HG03521 (cell line): ENCODE measurements around the gene EPHX1.
"Not testable (repeated sequence)": the region's sequence is repeated elsewhere in the genome, so short reads cannot be mapped to it uniquely, and the experiment has no call there.

Experiments used
- ATAC-seq: cut with Tn5 transposase; IDR thresholded peaks from one replicate; pipeline ENCODE4 v1.9.1; 2021; ENCODE audit warnings: mild to moderate bottlenecking, moderate library complexity; ENCODE audit not compliant: unreplicated experiment

The EPHX1 gene

DNA sequence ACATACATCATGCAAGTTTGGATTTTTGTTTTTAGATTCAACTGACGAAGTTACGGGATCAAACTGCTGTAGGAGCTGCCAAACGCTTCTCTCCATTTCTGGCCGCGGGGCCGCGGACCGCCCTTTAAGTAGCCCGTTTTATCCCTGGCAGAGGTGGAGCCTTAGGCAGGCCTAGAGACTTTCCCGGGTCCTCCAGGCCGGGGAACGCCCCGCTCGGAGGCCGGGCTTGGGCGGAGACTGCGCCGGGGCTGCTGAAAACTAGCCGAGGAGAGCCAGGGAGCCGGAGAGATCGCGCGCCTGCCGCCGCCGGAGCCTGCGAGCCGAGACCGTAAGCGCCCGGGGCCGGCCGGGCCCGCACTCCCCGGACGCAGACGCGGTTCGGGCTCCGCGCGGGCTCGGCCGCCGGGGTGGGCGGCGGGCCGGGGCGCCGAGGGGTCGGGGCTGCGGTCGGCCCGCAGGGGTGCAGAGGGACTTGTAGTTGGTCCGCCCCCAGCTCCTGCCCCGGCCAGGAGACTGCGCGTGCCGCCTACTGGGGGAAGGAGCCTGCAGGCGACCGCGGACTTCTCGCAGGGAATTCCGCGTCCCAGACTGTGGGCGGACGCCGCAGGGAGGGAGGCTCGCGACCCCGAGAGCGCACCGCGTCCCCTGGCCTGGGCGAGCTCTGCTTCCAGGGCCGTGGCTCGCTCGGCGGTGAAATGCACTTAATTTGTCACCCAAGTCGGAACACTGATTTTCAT lies at the start of gene EPHX1:
Gene EPHX1 (plus strand): TSS at position 283 of the 737 bp plus-strand sequence. CDS start 18,606 bp downstream, outside the sequence.
- peak; percentile 88 for ATAC-seq

DNA sequence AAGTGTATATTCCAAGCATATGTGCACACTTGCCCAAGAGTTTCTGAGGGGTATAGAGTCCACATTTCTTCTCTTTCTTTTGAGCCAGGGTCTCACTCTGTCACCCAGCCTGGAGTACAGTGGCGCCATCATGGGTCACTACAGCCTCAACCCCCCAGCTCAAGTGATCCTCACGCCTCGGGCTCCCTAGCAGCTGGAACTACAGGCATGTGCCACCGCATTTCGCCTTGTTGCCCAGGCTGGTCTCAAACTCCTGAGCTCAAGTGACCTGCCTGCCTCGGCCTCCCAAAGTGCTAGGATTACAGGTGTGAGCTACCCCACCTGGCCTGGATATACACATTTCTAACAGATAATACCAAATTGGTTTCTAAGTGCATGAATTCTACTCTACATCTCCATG lies 49.4 kb upstream of the EPHX1 start:
- no peak for ATAC-seq

- ATAC-seq = not testable (repeated sequence)
Measured at GRCh38 chr1:225761395-225761794, 48.5 kb upstream of the EPHX1 start.

DNA sequence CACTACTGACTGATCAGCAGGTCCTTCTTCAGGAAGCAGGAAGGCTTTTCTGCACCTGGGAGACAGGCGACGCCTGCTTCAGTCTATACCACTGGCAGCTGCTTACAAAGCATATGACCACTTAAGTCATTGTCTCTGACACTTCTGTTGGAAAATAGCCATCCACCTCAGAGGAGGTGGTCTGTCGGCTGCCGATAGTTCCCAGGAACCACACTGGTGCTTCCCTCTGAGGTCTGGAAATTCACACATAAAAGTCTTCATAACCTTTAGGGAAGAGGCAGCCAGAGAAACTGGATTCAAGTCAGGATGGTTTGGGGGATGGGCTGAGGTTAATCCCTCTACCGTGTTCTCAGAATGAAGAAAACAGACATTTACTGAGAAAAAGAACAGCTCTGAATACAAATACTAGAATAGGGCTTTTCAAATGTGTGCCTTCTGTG lies 47.9 kb upstream of the EPHX1 start:
- no peak for ATAC-seq

DNA sequence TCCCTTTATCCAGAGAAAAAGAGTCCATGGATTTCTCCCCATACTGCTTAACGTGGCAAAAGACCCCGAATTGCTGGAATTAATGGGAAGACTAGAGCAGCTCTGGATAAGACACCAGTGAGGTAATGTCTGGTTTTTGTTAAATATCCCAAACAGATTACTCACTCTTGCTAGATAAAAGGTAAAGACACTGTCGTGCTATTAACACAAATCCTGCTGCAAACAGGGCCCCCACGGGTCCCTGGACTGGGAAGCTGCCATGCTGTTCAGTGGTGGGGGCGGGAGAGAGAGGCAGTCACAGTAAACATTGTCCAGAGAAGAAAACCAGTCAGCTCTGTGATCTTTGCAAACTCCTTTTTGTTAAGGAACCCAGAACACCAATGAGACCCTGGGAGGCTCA lies 47.5 kb upstream of the EPHX1 start:
- ATAC-seq = no peak

DNA sequence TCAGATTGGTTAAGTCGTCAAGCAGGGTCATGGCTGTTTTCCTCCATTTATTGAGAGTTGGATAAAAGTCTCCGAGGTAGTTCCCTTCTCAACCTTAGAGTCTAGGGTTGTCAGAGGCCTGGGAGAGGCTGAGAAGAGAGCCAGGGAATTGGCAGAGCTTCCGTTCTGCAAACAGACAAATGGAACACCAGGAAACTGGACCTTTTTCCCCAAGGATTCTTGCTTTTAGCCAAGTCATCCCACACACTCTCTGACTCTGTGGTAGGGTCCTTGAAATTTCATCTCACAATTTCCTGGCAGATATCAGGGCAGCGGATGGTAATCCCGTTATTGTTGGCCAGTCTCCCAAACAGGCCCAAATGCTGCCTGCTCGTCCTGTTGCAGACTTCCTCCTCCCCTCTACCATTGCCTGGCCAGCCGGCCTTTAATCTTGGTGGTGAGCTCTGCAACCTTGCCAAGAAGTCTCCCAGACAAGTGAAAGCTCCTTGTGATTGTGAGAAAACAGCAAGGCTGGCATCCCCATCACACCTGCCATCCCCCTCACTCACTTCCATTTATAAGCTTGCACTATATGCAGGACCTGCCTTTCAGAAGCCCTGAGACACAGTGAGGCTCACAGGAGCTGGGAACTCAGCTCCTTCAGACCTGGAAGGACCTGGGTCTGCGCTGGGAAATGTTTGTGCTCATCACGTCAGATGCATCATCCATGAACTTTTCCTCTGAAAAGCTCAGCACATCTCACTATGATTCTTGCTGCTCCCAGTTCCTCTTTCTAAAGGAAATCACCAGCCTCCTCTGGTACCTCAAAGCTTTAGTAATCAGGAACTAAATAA lies 46.0 kb upstream of the EPHX1 start:
- ATAC-seq = no peak

DNA sequence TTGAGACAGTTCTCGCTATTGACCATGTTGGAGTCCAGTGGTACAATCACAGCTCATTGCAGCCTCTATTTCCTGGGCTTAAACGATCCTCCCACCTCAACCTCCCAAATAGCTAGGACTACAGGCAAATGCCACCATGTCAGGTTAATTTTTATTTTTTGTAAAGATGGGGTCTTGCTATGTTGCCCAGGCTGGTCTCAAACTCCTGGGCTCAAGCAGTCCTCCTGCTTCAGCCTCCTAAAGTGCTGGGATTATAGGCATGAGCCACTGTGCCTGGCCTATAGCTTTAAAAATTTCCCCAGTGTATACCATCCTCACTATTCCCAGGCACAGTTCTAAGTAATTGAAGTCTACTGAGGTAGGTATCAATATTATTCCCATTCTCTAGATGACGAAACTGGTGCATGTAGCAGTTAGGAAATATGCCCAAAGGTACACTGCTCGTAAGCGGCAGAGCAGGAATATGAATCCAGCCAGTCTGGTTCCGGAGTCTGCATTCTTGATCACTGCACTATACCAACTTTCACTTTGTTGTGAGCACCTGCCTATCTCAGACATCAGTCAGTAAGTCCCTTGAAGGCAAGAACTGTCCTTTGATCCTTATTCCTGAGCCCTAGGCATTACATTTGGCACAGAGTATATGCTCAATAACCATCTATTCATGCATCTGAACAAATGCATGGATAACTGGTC lies 43.8 kb upstream of the EPHX1 start:
- ATAC-seq = no peak

DNA sequence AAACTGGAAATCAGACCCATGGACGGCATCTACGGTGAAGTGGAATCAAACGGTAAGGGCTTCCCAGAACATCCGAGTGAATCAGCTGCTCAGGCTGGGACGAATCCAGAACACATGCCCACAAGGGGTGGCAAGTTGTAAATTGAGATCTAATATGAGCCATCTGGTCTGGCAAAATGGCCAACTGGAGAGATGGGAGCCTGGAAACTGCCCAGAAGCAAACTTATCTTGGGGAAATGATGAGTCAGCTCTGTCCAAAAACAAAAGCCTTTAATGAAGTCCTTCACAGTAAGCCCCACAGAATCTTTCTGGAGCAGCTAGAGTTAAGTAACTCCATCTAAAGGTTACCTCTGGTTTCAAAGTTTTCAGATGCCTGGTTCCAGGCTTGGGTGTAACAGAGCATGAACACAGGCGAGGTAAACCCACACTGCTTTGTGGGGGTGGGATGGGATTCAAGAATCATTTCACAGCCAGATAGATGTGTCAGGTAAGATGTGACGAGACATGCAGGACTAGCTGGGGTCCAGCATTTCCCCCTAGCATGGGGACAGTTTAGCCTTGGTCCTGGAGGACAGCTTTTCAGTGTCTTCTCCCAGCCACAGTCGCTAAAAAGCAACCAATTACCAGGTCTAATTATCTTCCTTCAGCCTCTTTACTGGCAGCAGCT lies 42.8 kb upstream of the EPHX1 start:
- ATAC-seq = no peak

DNA sequence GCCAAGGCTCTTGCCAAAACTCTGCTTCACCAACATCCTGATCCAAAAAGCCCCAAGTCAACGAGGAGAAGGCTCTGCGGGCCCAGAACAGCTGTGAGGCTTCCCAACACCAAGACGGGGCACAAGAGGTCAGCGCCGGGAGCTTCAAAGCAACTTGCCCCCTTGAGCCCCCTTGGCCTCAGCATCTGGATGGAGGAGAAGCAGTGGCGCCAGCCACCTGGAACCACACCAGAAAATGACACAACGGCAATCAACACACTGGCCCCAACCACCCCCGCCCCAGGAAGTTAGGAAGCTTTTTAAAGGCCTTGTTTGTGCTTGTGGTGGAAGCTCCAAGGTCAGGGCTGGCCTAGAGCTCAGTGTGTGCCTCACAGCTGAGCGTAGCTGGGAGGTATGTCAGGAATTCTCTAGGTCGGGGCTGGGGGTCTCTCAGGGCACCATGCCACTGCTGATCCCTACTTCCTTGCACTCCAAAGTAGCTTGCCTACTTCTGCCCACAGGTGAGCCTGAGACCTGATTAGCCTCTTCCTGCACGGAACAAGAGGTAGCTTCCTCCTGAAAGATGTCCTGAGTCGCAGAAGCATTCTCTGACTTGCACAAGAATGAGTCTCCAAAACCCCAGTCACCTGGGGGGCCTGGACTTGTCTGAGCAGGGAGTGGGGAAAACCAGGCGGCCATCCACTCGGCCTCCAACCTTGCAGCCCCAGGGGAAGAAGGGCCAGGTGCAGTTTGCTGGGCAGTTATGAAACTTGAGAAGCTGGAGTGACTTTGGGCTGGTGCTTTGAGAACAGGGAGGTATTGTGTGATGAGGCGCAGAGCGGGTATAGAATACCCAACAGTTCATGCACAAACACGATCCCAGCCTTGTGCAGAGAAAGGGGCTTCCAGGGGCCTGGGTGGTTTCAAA lies 42.0 kb upstream of the EPHX1 start:
- no peak for ATAC-seq

DNA sequence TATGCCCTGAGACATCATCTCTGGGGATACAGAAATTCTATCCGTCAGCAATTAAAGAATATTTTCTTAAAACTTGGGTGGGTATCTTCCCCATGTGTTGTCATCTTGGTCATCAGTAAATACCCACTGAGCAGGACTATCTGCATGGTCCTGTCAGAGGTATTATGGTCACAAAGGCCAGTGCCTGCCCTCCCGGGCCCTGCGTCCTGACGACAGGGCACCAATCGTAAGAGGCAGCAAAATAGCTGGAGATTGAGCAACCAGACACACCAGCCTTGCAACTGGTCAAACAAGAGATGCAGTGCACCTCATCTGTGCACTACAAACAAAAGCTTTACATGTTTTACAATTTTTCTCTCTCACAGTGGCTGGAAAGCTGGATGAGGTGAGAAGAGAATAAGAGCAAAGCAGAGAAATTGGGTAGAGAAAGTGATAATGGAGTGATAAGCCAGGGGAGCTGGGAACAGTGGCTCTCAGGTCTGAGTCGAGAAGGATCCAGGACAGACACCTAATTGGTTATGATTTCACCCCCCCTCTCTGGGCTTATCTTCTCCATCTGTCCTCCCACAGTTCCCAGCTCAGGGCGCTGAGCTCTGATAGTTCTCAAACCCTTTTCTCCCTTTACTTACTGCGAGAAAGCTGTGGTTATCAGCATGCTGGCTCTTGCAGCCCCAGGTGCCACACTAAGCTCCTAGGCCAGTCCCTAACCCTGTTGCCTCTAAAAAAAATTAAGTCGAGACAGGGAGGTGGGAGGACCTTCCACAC lies 41.1 kb upstream of the EPHX1 start:
- no peak for ATAC-seq

DNA sequence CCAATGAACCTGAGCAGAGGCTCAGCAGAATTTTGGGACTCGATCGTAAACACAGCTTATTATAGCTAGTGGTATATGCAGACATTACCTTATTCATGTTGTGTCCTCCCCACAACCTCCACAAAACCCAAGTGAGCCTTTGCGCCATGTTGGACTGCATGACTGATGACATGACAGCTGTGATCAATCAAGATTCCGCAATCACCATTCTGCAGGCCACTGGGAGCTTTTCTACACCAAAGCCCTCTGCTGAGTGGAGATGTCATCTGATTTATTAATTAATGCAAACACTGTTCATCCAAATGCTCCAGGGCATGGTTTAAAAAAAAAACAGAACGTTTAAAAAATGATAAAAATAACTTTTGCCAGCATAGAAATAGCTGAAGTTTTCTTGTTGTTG lies 40.2 kb upstream of the EPHX1 start:
- ATAC-seq = no peak

DNA sequence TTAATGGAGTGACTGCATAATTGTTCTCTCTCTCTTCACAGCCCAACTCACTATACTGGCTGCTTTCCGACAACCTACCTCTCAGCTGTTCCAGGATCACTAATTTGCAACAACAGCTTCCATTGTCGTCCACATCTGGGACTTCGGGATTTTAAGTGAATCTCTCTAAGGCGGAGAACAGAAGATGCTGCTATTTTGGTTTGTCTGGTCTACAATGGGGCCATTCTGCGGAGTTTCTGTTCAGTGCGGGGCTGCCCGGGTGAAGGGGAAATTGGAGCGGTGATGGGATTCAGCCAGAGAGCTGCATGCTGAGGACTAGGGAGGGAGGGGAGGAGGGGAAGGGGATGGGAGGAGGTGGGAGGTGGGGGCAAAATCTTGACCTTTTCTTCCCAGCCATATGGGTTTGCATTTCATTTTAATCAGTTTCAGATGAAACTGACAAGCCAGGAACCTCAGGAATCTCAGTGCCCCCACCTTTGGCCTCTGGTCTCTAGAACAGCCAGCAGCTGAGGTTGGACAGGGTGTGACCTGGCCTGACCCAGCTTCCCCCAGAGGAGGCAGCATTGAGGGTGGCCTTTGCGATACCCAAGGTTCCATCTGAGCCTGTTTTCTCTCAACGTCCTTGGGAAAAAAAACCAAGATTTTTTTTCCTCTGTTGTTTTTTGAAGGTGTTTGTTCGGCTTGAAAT lies 39.2 kb upstream of the EPHX1 start:
- no peak for ATAC-seq

DNA sequence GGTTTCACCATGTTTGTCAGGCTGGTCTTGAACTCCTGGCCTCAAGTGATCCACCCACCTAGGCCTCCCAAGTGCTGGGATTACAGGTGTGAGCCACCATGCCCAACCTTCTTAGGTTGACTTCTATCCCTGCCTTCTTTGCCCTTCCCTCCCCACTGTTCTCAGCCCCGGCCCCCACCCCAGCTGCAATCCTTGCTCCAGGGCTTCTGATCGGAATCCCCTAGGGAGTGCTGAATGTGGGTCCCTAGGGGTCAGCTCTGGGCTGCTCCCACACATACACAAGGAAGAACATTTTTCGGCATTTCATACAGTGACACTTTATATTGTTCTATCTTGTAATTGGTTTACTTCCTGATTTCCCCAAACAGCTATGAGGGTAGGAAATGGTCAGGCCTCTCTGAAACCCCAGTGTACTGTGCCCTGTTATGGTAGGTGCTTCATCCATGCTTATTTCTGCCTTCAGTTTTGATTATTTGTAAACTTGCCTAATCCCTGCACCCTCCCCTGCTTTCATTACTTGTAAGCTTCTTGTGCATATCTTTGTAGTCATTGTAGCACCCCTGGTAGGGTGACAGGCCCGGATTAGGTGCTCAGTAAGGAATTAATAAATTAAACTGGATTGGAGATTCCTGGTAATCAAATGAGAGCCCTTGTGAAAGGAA lies 38.1 kb upstream of the EPHX1 start:
- ATAC-seq = no peak

GRCh38 chr1:225772323-225772768 lies 37.6 kb upstream of the EPHX1 start:
- no peak for ATAC-seq

DNA sequence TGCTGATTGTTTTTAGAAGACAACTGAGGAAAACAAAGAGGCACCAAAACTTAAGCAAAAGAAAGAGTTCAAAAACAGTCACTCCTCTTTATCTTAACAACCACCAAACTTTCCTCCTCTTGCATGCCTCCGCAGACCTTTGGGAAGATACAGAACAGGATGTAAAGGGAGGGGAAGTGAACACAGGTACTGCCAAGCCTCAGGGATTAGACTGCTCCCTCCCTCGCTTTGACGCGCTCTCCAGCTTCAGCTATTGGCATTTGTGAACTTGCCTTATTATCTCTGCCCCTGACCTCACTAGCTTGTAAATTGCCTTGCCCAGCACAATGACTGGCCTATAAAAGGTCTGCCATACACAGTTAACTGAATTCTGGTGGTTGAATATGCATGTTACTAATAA lies 37.1 kb upstream of the EPHX1 start:
- ATAC-seq = no peak

GRCh38 chr1:225774281-225775147 lies 35.4 kb upstream of the EPHX1 start:
- ATAC-seq = no peak

GRCh38 chr1:225776294-225776693 lies 33.6 kb upstream of the EPHX1 start:
- ATAC-seq = no peak
